ENCODE measurements around the gene MPST. TPM values are rescaled to one million over a fixed set of nuclear protein-coding genes. Genes with fewer than 3 reads are reported as not detected.

MPST gene
- total RNA-seq (2022; extraction: Qiagen RNA extraction), result 42.6 to 76.6 TPM (median 74.9 TPM) in 5 replicates

GRCh38 chr22:37019309-37020191, at the start of gene MPST, which contains the start of gene TST:
MPST (plus strand) TSS chr22:37019742; CDS start chr22:37019837, 95 bp downstream.
TST (minus strand) TSS chr22:37019447; CDS start chr22:37018732, 715 bp downstream.

GRCh38 chr22:37051391-37052385, 32.1 kb downstream of the MPST start, which contains the start of gene KCTD17:
KCTD17 (plus strand) TSS chr22:37051742; CDS start chr22:37051761, 19 bp downstream.

Other genes starting within 250 kb of the MPST start
- gene IFT27, start 243.6 kb upstream of the MPST start, total RNA-seq (2022; extraction: Qiagen RNA extraction), result 15.3 to 25.2 TPM (median 24.5 TPM) in 5 replicates
- not detected in 5 replicates for gene PVALB, start 202.7 kb upstream of the MPST start, total RNA-seq (2022; extraction: Qiagen RNA extraction)
- gene NCF4, start 158.7 kb upstream of the MPST start, total RNA-seq (2022; extraction: Qiagen RNA extraction), result 0.12 TPM in 1 of 5 replicates, not detected in the others
- not detected in 5 replicates for gene CSF2RB, start 106.1 kb upstream of the MPST start, total RNA-seq (2022; extraction: Qiagen RNA extraction)
- 41.6 to 62.5 TPM (median 56.2 TPM) in 5 replicates for gene TST, start 295 bp upstream of the MPST start, total RNA-seq (2022; extraction: Qiagen RNA extraction)
- gene KCTD17, start 32.0 kb downstream of the MPST start, total RNA-seq (2022; extraction: Qiagen RNA extraction), result 19.0 to 28.3 TPM (median 26.2 TPM) in 5 replicates
- 0.05 TPM in 1 of 5 replicates, not detected in the others for gene TMPRSS6, start 90.0 kb downstream of the MPST start, total RNA-seq (2022; extraction: Qiagen RNA extraction)
- 0.03 to 0.13 TPM (median 0.07 TPM) in 4 of 5 replicates, not detected in the other for gene IL2RB, start 130.2 kb downstream of the MPST start, total RNA-seq (2022; extraction: Qiagen RNA extraction)
- 9.1 to 13.4 TPM (median 12.2 TPM) in 5 replicates for gene C1QTNF6, start 168.5 kb downstream of the MPST start, total RNA-seq (2022; extraction: Qiagen RNA extraction)
- not detected in 5 replicates for gene SSTR3, start 192.7 kb downstream of the MPST start, total RNA-seq (2022; extraction: Qiagen RNA extraction)
- gene RAC2, start 224.5 kb downstream of the MPST start, total RNA-seq (2022; extraction: Qiagen RNA extraction), result 0.20 to 0.29 TPM (median 0.28 TPM) in 3 of 5 replicates, not detected in the others

Measured in A549 treated with Mapracorat at 1 μM for 4 hours (cell line).